ENCODE results near the gene DCLK3. TPM values are rescaled to one million over a fixed set of nuclear protein-coding genes. Genes with fewer than 3 reads are reported as not detected.

The DCLK3 gene
- total RNA-seq, 3 donors from 2014 or later, result not detected

DNA sequence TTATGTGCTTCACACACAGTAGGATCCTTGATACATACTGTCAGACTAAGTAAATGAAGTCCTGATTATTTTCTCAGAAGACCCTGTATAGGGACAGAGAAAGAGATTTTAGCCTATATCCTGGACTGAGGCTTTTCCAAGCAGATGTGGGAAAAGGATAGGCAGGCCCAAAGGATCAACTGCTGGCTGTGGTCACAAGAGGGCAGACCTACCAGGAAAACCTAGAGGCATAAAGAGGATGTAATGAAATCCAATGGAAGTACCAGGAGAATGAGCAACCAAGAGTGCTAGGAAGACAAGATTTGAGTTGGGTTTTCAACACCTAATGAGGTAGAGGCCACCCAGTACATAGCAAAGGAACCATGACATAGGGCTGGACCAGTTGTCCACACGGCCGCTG, 23.1 kb downstream of the DCLK3 start:
- Mint-ChIP-seq H3K36me3 (ENCODE audit: insufficient read depth) (no peaks in the 10 kb centered on the region), H3K4me1 (ENCODE audit: low read depth) (no peaks in the 10 kb centered on the region), H3K9me3 (no peaks in the 10 kb centered on the region), H3K27me3 (ENCODE audit: low read depth) (no peaks in the 10 kb centered on the region), H3K4me3 (no peak overlapping the region)
- no peak for ATAC-seq
- DNase-seq, result no peak

DNA sequence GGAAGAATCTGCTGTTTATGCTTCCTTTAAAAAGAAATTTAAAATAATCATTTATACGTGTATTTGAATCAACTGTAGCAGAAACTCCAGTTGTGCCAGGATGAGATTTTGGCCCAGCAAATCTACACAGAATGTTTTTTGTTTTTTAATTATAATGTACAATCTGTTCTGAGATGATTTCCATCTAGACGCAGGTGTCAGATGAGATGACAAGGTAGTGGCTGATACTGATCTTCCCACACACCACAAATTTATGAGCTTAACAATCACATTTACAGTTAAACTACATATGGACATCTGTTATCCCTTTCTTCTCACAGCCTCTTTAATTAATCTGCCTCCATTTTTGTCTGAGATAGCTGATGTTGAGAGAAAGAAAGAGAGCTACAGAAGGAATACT, 23.6 kb downstream of the DCLK3 start:
- H3K36me3 Mint-ChIP-seq (ENCODE audit: insufficient read depth), result no peaks in the 10 kb centered on the region
- H3K4me1 Mint-ChIP-seq (ENCODE audit: low read depth), result no peaks in the 10 kb centered on the region
- no peak for DNase-seq
- no peak overlapping the region for H3K4me3 Mint-ChIP-seq
- no peak for ATAC-seq
- no peaks in the 10 kb centered on the region for H3K9me3 Mint-ChIP-seq
- H3K27me3 Mint-ChIP-seq (ENCODE audit: low read depth), result no peaks in the 10 kb centered on the region

DNA sequence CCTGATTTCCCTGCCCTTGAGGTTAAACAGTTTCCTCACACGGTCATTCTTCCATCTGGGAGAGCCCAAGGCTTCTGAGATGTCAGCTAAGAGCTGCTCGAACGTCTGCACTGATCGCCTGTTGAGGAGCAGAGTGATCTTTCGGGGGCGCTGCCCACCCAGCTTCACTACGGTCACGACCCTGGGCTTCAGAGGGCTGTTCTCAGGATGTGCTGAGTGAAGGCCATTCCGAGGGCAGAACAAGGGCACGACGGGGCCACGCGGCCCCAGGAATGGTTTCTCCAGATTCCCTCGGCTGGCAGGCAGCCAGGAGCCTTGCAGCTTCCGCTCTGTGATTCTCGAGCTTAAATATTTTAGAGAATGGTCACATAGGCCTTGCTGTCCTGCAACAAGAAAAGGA, 25.7 kb downstream of the DCLK3 start:
- Mint-ChIP-seq H3K9me3 (no peaks in the 10 kb centered on the region), H3K4me1 (ENCODE audit: low read depth) (no peaks in the 10 kb centered on the region), H3K36me3 (ENCODE audit: insufficient read depth) (no peaks in the 10 kb centered on the region), H3K27me3 (ENCODE audit: low read depth) (no peaks in the 10 kb centered on the region), H3K4me3 (no peak overlapping the region)
- no peak for ATAC-seq
- no peak for DNase-seq

DNA sequence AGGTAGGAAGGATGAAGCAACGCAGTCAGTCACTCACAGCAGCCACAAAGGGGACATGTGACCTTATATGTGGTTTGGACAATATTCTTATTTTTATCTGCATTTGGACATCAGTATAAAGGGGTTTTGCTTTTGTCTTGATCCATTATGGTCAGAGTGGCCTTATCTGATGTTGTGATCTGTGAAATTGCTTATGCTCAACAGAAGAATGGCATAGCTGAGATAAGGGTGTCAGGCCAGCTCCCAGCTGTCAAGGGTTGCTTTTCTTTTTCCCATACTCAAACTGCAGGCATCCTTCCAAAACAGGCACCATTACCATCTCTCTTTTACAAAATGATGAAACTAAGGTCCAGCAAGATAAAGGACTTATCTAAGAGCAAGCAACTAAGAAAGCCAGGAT, 28.1 kb downstream of the DCLK3 start:
- ATAC-seq (no peak), DNase-seq (no peak)
- Mint-ChIP-seq H3K4me3 (no peak overlapping the region), H3K4me1 (ENCODE audit: low read depth) (no peaks in the 10 kb centered on the region), H3K9me3 (no peaks in the 10 kb centered on the region), H3K27me3 (ENCODE audit: low read depth) (no peaks in the 10 kb centered on the region), H3K36me3 (ENCODE audit: insufficient read depth) (no peaks in the 10 kb centered on the region)

DNA sequence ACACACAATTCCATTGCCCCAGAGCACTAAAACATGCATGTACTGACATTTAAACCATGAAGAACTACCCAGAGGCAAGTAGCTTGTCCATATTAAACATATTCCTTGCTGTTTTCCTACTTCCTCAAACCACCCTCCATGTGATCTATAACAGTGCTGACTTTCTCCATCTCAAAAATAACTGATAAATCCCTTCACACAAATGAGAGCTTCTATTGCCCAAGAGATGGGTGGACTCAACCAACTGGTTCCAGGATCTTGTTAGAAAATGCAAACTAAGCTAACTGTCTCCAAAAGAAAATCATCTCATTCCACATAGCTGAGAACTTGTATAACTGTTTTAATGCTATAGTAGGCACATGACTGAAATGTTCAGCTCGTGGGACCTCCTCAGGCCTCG, 29.6 kb downstream of the DCLK3 start:
- no peak overlapping the region for H3K4me3 Mint-ChIP-seq
- ATAC-seq, result no peak
- H3K36me3 Mint-ChIP-seq (ENCODE audit: insufficient read depth), result no peaks in the 10 kb centered on the region
- no peaks in the 10 kb centered on the region for H3K27me3 Mint-ChIP-seq (ENCODE audit: low read depth)
- H3K9me3 Mint-ChIP-seq, result no peaks in the 10 kb centered on the region
- DNase-seq, result no peak
- H3K4me1 Mint-ChIP-seq (ENCODE audit: low read depth), result no peaks in the 10 kb centered on the region

DNA sequence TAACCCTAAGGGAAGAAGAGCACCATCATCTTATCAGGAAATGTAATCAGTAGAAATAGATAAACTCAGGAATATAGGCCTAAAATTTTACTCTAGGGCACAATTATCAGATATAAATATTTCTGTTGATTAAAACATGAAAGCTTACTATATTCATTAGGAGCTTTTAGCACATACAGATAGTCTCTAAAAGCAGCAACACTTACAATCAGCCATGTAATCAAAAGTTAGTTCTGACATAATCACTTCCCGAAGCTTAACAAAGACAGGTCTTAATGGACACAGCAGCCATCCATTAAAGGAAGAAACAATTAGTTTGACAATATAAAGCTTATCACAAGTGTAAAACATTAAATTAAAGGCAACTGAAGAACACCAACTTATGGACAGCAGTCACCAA, 30.6 kb downstream of the DCLK3 start:
- no peak for ATAC-seq
- Mint-ChIP-seq H3K9me3 (no peaks in the 10 kb centered on the region), H3K27me3 (ENCODE audit: low read depth) (no peaks in the 10 kb centered on the region), H3K4me3 (no peak overlapping the region), H3K36me3 (ENCODE audit: insufficient read depth) (no peaks in the 10 kb centered on the region), H3K4me1 (ENCODE audit: low read depth) (no peaks in the 10 kb centered on the region)
- no peak for DNase-seq

DNA sequence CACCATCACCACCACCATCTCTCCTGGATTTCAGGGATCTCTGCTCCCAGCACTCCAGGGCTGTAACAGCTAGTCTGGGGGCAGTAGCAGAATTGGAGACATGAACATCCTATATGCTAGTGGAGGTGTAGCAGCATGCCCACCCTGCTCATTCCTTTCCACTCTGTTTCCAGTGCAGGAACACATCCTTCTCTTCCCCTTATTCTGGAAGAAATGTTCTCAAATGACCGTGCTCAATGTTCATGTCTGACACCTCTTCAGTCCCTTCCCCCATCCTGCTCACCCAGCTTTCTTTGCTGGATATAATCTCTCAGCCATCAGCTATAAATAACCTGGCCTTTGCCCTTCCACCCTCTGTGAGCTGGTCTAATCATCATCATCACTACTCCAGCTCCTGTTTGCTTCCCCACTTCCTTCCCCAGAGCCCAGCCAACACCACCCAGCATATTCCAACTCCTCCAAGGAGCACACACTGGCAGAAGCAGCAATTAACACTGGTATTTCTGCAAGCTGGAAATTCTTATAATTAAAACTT, 31.1 kb downstream of the DCLK3 start:
- Mint-ChIP-seq H3K27me3 (ENCODE audit: low read depth) (no peaks in the 10 kb centered on the region), H3K4me1 (ENCODE audit: low read depth) (no peaks in the 10 kb centered on the region), H3K36me3 (ENCODE audit: insufficient read depth) (no peaks in the 10 kb centered on the region), H3K9me3 (no peaks in the 10 kb centered on the region), H3K4me3 (no peak overlapping the region)
- DNase-seq, result no peak
- ATAC-seq, result no peak

DNA sequence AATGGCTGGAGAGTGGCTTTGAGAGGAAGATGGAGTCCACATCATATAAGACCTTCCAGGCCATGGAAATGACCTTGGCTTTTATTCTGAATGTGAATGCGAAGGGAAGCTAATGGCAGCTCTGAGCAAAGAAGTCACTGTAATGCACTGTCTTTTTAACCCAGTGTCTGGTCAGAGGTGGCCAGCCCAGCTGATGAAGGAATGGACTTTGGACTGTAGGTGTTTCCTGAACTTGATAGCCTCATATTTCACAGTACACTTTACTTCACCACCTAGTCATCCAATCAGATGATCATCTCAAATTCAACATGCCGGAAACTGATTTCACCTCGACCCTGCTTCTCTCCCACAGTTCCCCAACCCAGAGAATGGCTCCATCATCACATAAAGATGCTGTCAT, 33.4 kb downstream of the DCLK3 start:
- Mint-ChIP-seq H3K4me3 (no peak overlapping the region), H3K27me3 (ENCODE audit: low read depth) (peaks cover 6% of the 10 kb centered on the region), H3K36me3 (ENCODE audit: insufficient read depth) (no peaks in the 10 kb centered on the region), H3K4me1 (ENCODE audit: low read depth) (no peaks in the 10 kb centered on the region), H3K9me3 (no peaks in the 10 kb centered on the region)
- ATAC-seq (no peak), DNase-seq (no peak)

DNA sequence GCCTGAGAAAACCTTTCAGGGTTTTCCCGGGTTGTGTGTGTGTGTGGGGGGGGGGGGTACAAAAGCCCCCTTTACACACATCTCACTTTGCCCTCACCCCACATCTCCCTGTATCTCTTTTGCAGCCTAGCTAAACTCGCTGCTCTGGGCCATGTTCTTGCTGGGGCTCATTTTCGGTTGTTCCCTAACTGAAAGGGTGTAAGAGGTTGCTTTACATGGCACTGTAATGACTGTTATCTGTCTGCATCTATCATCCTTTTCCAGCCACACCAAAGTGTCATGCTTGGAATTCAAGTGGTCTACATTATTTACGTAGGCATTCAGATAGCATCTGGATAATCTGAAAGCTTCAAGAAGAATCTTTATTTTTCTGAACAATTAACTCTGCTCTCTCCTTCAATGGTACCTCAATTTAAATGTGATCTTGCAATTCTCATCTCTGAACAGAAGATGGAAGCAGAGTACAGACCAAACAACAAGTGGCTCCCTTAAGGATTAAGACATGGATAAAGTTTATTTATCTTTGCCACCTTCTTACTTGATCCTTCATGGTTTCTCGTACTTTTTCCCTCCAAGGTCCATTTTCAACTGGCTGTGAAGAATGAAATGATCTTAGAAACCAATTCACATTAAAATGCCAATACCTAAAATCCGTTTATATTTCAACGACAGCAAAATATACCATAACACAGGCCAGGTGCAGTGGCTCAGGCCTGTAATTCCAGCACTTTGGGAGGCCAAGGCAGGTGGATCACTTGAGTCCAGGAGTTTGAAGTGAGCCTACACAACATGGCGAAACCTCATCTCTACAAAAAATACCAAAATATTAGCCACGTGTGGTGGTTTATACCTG, 34.9 kb downstream of the DCLK3 start:
- Mint-ChIP-seq H3K27me3 (ENCODE audit: low read depth) (peaks cover 9% of the 10 kb centered on the region), H3K9me3 (no peaks in the 10 kb centered on the region), H3K4me1 (ENCODE audit: low read depth) (no peaks in the 10 kb centered on the region), H3K4me3 (no peak overlapping the region), H3K36me3 (ENCODE audit: insufficient read depth) (no peaks in the 10 kb centered on the region)
- DNase-seq, result no peak
- peak in 1 of 2 donors; percentile 52 for ATAC-seq

DNA sequence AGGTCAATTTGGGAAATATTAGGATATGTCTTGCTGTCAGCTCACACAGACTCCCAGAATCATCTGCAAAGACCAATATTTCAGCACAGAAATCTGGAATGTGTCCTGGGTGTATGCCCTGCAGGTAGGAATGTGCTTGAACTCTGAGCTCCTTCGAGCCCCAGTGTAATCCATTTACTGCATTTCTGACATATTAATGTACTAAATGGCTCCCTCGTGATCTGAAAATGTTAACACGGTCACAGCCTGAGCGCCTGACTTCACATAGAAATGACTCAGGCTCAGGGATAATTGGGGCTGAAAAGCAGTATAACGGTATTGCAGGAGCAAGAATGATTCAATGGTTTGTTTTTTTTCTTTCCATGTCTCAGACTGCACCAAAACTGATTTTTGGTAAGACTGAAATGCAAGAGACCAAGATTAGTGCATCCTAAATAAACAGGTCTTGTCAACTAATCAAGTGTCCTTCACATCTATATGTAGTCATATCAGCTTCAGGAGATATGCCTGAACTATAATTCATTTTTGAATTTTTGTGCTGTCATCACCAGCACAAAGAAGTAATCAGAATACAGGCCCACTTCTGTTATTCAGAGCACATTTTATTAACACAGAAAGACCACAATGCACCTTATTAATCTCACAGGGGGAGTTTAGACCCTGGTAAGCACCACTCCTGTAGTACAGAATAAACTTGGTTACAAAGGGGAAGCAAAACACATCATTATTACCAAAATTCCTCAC, 49.8 kb downstream of the DCLK3 start:
- DNase-seq (no peak), ATAC-seq (no peak)
- H3K27me3 Mint-ChIP-seq (ENCODE audit: low read depth), result peaks cover 5% of the 10 kb centered on the region
- no peaks in the 10 kb centered on the region for H3K4me1 Mint-ChIP-seq (ENCODE audit: low read depth)
- H3K36me3 Mint-ChIP-seq (ENCODE audit: insufficient read depth), result no peaks in the 10 kb centered on the region
- no peaks in the 10 kb centered on the region for H3K9me3 Mint-ChIP-seq
- no peak overlapping the region for H3K4me3 Mint-ChIP-seq

DNA sequence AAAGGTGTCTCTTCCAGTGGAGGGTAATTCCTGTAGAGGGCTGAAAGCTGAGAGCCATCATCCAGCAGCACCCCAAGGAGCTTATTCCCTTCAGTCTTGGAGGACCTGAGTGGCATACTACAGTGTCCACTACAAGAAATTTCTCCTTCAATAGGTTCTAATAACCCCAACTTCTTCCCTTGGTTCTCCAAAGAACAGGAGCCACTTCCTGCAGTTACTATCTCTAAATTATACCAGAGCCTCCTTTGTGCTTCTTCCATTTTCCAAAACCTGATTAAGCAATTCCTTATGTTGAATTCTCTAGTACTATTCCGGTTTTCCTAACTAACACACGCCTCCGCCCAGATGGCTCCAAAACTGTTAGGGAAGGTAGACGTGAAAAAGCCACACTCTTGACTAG, 50.4 kb downstream of the DCLK3 start:
- Mint-ChIP-seq H3K27me3 (ENCODE audit: low read depth) (peaks cover 3% of the 10 kb centered on the region), H3K36me3 (ENCODE audit: insufficient read depth) (no peaks in the 10 kb centered on the region), H3K4me1 (ENCODE audit: low read depth) (no peaks in the 10 kb centered on the region), H3K9me3 (no peaks in the 10 kb centered on the region), H3K4me3 (no peak overlapping the region)
- DNase-seq, result no peak
- ATAC-seq, result no peak

DNA sequence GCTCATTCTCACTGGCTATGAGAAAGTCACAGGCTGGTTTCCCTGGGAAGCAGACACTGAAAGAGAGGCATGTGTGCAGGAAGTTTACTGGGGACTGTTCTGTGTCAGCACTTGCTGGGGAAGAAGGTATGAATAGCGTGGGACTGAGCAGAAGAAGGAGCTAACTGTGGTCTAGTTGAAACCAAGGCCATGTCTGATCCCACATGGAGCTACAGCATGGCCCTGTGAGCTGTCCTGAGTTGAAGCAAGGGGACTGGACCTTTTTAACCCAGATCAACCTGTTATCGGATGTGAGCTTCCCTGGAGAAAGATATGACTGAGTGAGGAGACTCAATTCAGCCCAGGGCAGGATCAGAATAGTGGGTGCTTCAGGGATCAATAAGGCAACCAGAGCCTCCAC, 53.7 kb downstream of the DCLK3 start:
- no peak for ATAC-seq
- Mint-ChIP-seq H3K9me3 (no peaks in the 10 kb centered on the region), H3K4me3 (no peak overlapping the region), H3K36me3 (ENCODE audit: insufficient read depth) (no peaks in the 10 kb centered on the region), H3K4me1 (ENCODE audit: low read depth) (peaks cover 2% of the 10 kb centered on the region), H3K27me3 (ENCODE audit: low read depth) (no peaks in the 10 kb centered on the region)
- DNase-seq, result no peak

DNA sequence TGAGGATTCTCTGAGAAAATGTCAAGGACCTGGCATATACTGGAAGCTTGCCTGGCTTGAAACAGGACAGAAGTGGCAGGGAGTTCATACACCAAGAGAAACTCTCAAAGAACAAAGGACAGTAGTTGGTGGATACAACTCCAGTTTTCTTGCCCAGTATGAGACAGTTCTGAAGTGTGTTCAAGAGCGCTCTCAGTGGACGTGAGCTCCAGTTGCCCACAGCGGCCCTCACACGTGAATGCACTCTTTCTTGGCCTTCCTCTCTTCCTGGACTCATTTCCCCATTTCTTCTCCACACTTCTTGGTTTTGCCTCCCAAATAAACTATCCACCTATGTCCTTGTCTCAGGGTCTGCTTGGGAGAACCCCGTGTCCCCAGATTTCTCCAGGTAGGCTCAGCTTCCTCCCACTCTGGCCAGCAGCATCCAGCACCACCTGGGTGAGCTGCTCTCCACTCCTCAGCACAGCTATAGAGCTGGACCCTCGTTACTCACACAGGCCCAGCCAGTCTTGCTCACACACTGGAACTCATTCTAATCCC, 54.5 kb downstream of the DCLK3 start:
- Mint-ChIP-seq H3K4me3 (no peak overlapping the region), H3K27me3 (ENCODE audit: low read depth) (no peaks in the 10 kb centered on the region), H3K36me3 (ENCODE audit: insufficient read depth) (no peaks in the 10 kb centered on the region), H3K4me1 (ENCODE audit: low read depth) (peaks cover 2% of the 10 kb centered on the region), H3K9me3 (no peaks in the 10 kb centered on the region)
- no peak for ATAC-seq
- no peak for DNase-seq

DNA sequence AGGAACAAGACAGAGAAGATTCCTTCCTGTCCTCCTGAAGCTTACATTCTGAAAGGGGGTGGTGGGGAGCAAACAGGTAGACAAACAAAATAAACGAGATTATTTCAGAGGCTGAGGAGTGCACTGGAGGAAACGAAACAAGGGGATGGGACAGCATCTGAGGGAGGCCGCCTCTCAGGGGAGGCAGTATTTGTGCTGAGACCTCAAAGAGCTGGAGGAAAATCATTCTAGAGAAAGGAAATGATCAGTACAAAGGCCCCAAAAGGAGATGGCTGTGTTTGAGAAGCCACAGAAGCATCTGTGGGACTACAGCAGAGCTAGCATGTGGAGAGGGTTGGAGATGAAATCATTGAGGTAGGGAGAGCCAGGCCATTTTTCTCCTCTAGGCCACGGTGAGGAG, 55.1 kb downstream of the DCLK3 start:
- H3K36me3 Mint-ChIP-seq (ENCODE audit: insufficient read depth), result no peaks in the 10 kb centered on the region
- no peaks in the 10 kb centered on the region for H3K9me3 Mint-ChIP-seq
- no peak overlapping the region for H3K4me3 Mint-ChIP-seq
- no peak for ATAC-seq
- peaks cover 2% of the 10 kb centered on the region for H3K4me1 Mint-ChIP-seq (ENCODE audit: low read depth)
- peaks cover 3% of the 10 kb centered on the region for H3K27me3 Mint-ChIP-seq (ENCODE audit: low read depth)
- DNase-seq, result no peak

All from activated T-cell treated with anti-CD3 and anti-CD28 coated beads, Interleukin-2, amount 50 U/mL, for 4 hours (primary cell).